Ecto neural progenitor cell (in vitro differentiated cells): ENCODE measurements around the gene AMBRA1.

Source experiments
- DNase-seq: peaks from one replicate; pipeline ENCODE4 v3.0.0-alpha.2; 2018; ENCODE audit warnings: low spot score

Gene AMBRA1

DNA sequence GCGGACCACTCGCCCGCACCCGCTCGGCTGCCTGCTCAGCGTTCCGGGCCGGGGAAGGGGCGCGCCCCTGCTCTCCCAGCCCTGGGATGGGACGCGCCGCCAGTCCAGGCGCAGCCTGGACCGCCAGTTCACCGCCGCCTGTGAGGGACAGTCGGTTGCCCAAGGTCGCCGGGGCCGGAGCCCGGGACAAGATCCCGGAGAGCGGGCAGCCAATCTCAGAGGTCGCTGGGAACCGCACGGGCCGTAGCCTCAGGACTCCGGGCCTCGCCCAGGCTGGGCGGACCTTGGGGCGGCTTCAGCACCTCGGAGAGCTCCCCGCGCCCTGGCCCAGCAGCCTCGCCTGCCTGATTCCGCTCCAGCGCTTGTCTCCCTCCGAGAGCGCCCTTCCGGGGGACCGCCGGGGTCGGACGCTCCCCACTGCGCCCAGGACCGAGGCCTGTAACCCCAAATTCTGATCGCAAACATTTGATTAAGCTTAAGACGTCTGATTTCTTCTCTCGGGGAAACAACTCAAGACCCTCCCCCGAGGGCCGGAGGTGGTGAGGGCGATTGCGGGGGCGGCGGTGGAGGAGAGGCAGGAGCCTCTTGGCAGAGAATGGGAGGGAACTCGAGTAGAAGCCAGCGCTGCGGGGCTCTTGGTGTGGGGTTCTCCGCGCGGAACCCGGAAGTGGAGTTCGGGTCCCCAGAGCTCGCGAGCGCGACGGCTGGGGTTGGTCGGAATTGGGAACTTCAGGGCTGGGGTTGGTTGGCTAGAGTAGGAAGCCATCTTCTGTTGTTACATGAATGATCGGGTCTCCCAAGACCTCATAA, 201.2 kb downstream of the AMBRA1 start:
- DNase-seq = peak; percentile 94

DNA sequence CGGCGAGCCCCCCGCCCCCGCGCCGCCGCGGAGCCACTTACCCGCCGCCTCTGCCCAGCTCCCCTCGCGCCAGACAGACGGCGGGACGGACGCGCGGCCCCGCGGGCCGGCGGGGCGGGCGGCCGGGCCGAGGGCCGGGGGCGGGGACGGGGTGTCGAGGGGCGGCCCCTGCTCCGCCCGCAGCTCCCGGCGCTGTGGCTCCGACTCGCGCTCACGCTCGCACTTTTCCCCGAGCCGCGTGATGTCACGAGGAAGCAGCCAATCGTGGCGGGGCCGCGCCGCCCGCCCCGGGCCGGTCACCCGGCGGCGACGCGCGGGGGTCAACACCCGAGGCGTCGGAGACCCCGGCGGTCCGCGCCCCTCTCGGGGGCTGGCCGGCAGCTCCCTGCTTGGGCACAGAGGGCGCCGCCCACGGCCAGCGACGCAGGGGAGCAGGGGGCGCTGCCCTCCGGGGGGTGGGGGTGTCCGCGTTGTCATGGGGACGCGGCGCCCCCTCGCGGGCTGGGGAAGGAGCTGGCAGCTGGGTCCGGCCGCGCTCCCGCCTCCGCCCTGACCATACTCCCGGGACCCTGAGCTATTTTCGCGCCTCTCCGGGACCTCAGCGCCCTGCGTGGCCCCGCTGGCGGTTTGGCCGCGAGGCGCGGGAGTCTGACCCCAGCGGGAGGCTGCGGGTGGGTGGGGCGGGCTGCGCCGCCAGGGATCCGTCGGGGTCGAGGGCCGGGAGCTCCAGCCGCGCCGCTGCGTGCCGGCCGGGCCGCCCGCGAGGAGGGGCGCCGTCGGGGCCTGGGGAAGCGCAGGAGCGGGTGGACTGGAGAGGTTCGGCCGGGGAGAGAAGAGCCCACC, 202.0 kb downstream of the AMBRA1 start, which contains the start of gene CHRM4:
Gene CHRM4 (minus strand): TSS at position 199 of the 843 bp plus-strand sequence. CDS start 5,219 bp downstream, outside the sequence.
- peak; percentile 84 for DNase-seq

DNA sequence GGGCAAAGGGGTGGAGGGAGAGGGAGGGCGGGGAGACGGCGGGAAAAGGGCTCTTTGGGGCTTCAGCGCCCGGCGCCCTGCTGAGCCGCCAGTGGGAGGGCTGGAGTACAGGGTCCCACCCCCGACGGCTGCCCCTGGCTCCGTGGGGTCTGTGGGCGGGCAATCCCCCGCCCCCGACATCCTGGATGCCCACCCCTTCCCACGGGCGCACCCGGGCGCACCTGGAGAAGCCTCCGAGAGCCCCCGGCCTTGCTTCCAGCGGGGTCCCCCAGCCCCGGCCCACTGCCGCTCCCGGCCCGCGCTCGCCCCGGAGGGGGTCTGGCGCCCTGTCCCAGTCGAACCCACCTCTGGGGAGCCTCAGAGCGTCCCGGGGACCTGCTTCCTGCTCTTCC, 202.6 kb downstream of the AMBRA1 start:
- no peak for DNase-seq

GRCh38 chr11:46390331-46391171, 203.3 kb downstream of the AMBRA1 start:
- DNase-seq = peak; percentile 62

- DNase-seq = peak; percentile 93
Measured at GRCh38 chr11:46389450-46390330, 204.1 kb downstream of the AMBRA1 start.

GRCh38 chr11:46388619-46389449, 205.0 kb downstream of the AMBRA1 start:
- no peak for DNase-seq

- no peak for DNase-seq
Measured at GRCh38 chr11:46387919-46388618, 205.8 kb downstream of the AMBRA1 start.

GRCh38 chr11:46387456-46387855, 206.4 kb downstream of the AMBRA1 start:
- DNase-seq = no peak

GRCh38 chr11:46386674-46387073, 207.1 kb downstream of the AMBRA1 start:
- no peak for DNase-seq

- no peak for DNase-seq
Measured at GRCh38 chr11:46386005-46386578, 207.7 kb downstream of the AMBRA1 start.

DNA sequence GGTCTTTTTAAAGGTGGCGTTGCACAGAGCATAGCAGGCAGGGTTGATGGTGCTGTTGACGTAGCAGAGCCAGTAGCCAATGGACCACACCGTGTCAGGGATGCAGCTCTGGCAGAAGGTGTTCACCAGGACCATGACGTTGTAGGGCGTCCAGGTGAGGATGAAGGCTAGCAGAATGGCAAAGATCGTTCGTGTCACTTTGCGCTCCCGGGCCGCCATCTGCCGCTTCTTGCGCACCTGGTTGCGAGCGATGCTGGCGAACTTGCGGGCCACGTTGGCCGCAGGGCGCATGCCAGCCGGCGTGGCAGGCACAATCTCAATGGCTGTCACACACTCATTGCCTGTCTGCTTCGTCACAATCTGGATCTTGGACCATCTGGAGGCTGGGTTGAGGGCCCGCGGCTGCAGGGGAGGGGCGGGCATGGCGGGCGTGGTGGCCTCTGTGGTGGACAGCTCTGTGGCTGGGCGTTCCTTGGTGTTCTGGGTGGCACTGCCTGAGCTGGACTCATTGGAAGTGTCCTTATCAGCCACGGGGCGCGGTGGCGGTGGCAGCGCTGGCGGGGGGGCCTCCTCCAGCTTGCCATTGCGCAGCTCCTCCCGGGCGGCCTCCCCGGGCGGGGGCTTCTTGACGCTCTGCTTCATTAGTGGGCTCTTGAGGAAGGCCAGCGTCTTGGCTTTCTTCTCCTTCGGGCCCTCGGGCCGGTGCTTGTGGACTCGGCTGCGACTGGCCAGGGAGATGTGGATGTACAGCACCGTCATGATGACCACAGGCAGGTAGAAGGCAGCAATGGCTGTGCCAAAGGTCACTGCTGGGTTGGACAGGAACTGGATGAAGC, 208.4 kb downstream of the AMBRA1 start:
- DNase-seq = no peak

DNA sequence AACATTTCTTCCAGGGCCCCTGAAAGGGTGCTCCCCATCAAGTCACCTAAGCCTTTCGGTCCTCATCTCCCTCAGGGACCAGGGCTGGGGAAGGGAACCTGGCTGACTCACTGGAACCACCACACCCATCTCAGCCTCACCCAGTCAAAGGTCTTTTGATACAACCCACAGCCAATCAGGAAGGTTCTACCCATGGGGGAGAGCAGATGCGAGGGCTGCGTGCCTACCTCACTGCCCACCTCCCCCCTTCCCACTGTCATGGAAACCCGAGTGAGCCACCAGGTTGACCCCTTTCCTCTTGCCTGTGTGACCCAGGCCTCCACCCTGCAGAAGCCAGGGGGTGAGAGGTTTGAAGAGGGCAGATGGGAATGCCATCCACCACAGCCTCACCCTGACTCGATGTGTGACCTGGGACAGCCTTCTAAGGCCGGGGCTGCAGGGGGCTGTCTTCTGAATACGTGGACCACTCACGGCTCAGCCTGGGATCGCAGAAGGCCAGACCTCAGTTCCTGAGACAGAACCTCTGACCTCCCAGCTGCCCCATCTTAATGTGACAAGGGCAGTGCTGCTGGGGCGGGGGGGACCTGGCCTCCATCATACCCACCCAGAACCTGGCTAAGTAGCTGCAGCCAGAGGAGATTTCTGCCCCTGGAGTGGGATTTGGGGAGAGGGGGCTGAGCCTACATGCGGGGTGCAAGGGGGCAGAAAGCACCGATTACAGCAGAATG, 209.7 kb downstream of the AMBRA1 start:
- no peak for DNase-seq

DNA sequence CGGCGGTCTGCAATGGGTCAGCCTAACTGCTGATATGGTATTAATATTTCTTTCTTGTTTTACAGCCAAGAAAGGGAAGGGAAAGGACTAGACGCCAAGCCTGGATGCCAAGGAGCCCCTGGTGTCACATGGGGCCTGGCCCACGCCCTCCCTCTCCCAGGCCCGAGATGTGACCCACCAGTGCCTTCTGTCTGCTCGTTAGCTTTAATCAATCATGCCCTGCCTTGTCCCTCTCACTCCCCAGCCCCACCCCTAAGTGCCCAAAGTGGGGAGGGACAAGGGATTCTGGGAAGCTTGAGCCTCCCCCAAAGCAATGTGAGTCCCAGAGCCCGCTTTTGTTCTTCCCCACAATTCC, 210.4 kb downstream of the AMBRA1 start:
- no peak for DNase-seq

- DNase-seq = peak; percentile 68
Measured at GRCh38 chr11:46382646-46383403, 211.0 kb downstream of the AMBRA1 start.

DNA sequence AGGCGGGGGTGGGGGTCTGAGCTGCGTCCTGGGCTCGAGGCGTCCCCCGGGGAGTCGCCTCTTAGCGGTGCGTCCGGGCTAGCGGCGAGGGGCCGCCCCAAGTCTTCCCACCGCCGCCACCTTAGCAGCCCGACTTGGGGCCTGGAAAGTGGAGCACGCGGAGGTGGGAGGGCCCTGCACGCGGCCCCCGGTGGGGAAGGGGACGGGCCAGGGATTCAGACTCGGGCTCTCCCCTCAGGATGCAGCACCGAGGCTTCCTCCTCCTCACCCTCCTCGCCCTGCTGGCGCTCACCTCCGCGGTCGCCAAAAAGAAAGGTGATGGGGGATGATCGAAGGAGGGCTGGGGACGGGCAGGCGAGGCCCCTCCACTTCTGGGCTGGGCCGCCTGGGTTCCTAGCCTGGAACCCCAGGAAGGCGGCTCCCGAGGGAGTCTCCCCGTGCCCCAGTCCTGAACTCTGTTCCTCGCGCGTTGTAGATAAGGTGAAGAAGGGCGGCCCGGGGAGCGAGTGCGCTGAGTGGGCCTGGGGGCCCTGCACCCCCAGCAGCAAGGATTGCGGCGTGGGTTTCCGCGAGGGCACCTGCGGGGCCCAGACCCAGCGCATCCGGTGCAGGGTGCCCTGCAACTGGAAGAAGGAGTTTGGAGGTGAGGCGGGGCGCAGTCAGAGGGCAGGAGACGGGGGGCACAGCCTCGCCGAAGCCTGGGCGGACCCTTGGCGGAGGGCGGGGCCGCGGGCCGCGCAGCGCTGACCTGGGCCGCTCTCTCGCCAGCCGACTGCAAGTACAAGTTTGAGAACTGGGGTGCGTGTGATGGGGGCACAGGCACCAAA, 211.8 kb downstream of the AMBRA1 start:
- peak; percentile 69 for DNase-seq
